Immature natural killer cell (primary cell): Measurements from ENCODE around the gene TMEM187. TPM values are rescaled to one million over a fixed set of nuclear protein-coding genes. Genes with fewer than 3 reads are reported as not detected.

ENCODE experiments used
- DNase-seq, 3 donors: peaks; one replicate each; pipeline ENCODE4 v3.0.0; 2022; ENCODE audit warnings: mixed read lengths in 1 of 3
- H3K27ac Mint-ChIP-seq, 6 donors: one replicate each; pipeline ENCODE4 v1.8.0; 2020; ENCODE audit warnings: mixed read lengths in 6 of 6, mild to moderate bottlenecking in 5 of 6, inconsistent platforms in 4 of 6, moderate library complexity in 3 of 6
- H3K27me3 Mint-ChIP-seq, 3 donors: one replicate each; pipeline ENCODE4 v1.8.0; 2020 to 2021; ENCODE audit warnings: low read depth in 3 of 3, mild to moderate bottlenecking in 3 of 3, mixed read lengths in 3 of 3, moderate library complexity in 3 of 3, inconsistent platforms in 1 of 3
- H3K36me3 Mint-ChIP-seq, 3 donors: one replicate each; pipeline ENCODE4 v1.8.0; 2020; ENCODE audit warnings: mixed read lengths in 3 of 3, inconsistent platforms in 2 of 3, mild to moderate bottlenecking in 2 of 3
- H3K4me1 Mint-ChIP-seq, 2 donors: one replicate each; pipeline ENCODE4 v1.8.0; 2020; ENCODE audit warnings: inconsistent platforms in 2 of 2, mild to moderate bottlenecking in 2 of 2, mixed read lengths in 2 of 2, moderate library complexity in 1 of 2
- H3K4me3 Mint-ChIP-seq, 5 donors: one replicate each; pipeline ENCODE4 v1.8.0; 2020; ENCODE audit warnings: mild to moderate bottlenecking in 5 of 5, mixed read lengths in 5 of 5, inconsistent platforms in 3 of 5, moderate library complexity in 3 of 5
- H3K9me3 Mint-ChIP-seq, 6 donors: one replicate each; pipeline ENCODE4 v1.8.0; 2020; ENCODE audit warnings: mild to moderate bottlenecking in 6 of 6, mixed read lengths in 6 of 6, inconsistent platforms in 4 of 6, moderate library complexity in 3 of 6
- polyA plus RNA-seq, 3 donors: library from polyadenylated mRNA; unstranded; fragments of 300-500 nt; fragmentation: Illumina TruSeq; gene quantifications; one replicate each; pipeline ENCODE4 v1.2.3, GENCODE V29; 2021

The TMEM187 gene
- polyA plus RNA-seq, 3 donors from 2014 or later, result 4.1 to 17.5 (median 5.2) TPM

DNA sequence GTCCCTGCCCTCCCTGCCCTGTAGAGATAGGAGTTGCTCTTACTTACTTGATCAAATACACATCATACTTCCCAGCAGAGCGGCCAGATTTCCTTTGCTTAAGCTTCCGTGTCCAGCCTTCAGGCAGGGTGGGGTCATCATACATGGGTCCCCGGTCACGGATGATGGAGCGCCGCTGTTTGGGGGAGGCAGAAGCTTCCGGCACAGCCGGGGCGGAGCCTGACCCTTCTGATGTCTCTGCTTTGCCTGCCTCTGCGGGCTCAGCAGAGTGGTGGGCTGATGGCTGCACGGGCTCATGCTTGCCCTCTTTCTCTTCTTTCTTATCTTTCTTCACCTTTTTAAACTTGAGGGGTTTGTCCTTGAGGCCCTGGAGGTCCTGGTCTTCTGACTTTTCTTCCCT lies 59.6 kb downstream of the TMEM187 start:
- no peaks in the 10 kb centered on the region for H3K9me3 Mint-ChIP-seq
- peaks cover 0 to 4% (median 4%) of the 10 kb centered on the region in 3 donors for H3K36me3 Mint-ChIP-seq
- peaks cover 6 to 20% (median 8%) of the 10 kb centered on the region in 3 donors for H3K27me3 Mint-ChIP-seq
- H3K4me1 Mint-ChIP-seq, result peaks cover 11 to 18% of the 10 kb centered on the region in 2 donors
- DNase-seq, result no peak
- peak overlapping the region in 2 of 6 donors; percentile 64 to 66 for H3K27ac Mint-ChIP-seq
- no peak overlapping the region for H3K4me3 Mint-ChIP-seq

- Mint-ChIP-seq H3K4me1 (peaks cover 11 to 18% of the 10 kb centered on the region in 2 donors), H3K36me3 (peaks cover 0 to 4% (median 4%) of the 10 kb centered on the region in 3 donors), H3K27ac (peak overlapping the region in 3 of 6 donors; percentile 64 to 66 (median 65)), H3K27me3 (peaks cover 6 to 16% (median 8%) of the 10 kb centered on the region in 3 donors), H3K4me3 (no peak overlapping the region), H3K9me3 (no peaks in the 10 kb centered on the region)
- no peak for DNase-seq
Measured at GRCh38 chrX:154032653-154033052, 60.1 kb downstream of the TMEM187 start.

Other genes with a start within 250 kb of the TMEM187 start
- gene BCAP31, start 248.4 kb upstream of the TMEM187 start, polyA plus RNA-seq, result 100 to 1,000 TPM; 367 to 491 (median 373) TPM
- gene ABCD1, start 247.9 kb upstream of the TMEM187 start, polyA plus RNA-seq, result 1 to 10 TPM; 1.7 to 3.2 (median 2.0) TPM
- gene PLXNB3, start 208.5 kb upstream of the TMEM187 start, polyA plus RNA-seq, result not detected
- not detected for gene SRPK3, start 191.7 kb upstream of the TMEM187 start, polyA plus RNA-seq
- 100 to 1,000 TPM in 2 of 3 donors, 10 to 100 TPM in 1; 95.6 to 131 (median 118) TPM for gene IDH3G, start 178.4 kb upstream of the TMEM187 start, polyA plus RNA-seq
- gene SSR4, start 178.1 kb upstream of the TMEM187 start, polyA plus RNA-seq, result 100 to 1,000 TPM; 535 to 803 (median 726) TPM
- gene PDZD4, start 142.2 kb upstream of the TMEM187 start, polyA plus RNA-seq, result 10 to 100 TPM in 1 of 3 donors, 1 to 10 TPM in 1, under 1 TPM in 1; 0.93 to 11.4 (median 6.1) TPM
- not detected for gene L1CAM, start 86.6 kb upstream of the TMEM187 start, polyA plus RNA-seq
- not detected for gene AVPR2, start 68.1 kb upstream of the TMEM187 start, polyA plus RNA-seq
- gene ARHGAP4, start 46.5 kb upstream of the TMEM187 start, polyA plus RNA-seq, result 100 to 1,000 TPM in 1 of 3 donors, 10 to 100 TPM in 2; 54.6 to 122 (median 75.7) TPM
- gene NAA10, start 37.7 kb upstream of the TMEM187 start, polyA plus RNA-seq, result 100 to 1,000 TPM in 2 of 3 donors, 10 to 100 TPM in 1; 70.6 to 126 (median 104) TPM
- 1 to 10 TPM in 1 of 3 donors, under 1 TPM in 1, not detected in 1; 0.93 to 3.1 TPM for gene RENBP, start 28.1 kb upstream of the TMEM187 start, polyA plus RNA-seq
- 10 to 100 TPM in 1 of 3 donors, 1 to 10 TPM in 2; 1.0 to 14.6 (median 2.9) TPM for gene HCFC1, start 936 bp upstream of the TMEM187 start, polyA plus RNA-seq
- 10 to 100 TPM; 39.0 to 81.9 (median 46.6) TPM for gene IRAK1, start 47.1 kb downstream of the TMEM187 start, polyA plus RNA-seq
- 10 to 100 TPM; 11.4 to 31.5 (median 18.3) TPM for gene MECP2, start 125.0 kb downstream of the TMEM187 start, polyA plus RNA-seq
- not detected for gene OPN1LW, start 171.5 kb downstream of the TMEM187 start, polyA plus RNA-seq
- not detected for gene OPN1MW, start 209.8 kb downstream of the TMEM187 start, polyA plus RNA-seq
- not detected for gene OPN1MW2, start 247.0 kb downstream of the TMEM187 start, polyA plus RNA-seq